M059J (cell line): ENCODE data around the gene ZDHHC8. TPM values are rescaled to one million over a fixed set of nuclear protein-coding genes. Genes with fewer than 3 reads are reported as not detected.

Experiments
- DNase-seq: peaks from one replicate; pipeline ENCODE4 v3.0.0-alpha.2; 2012; ENCODE audit warnings: low read depth
- total RNA-seq: library from RNA; depleted of rRNA; stranded (reverse); fragments of >200 nt; shearing (Covaris generic); gene quantifications from 2 replicates; pipeline ENCODE4 v1.2.3, GENCODE V29; 2014; rRNA removed

ZDHHC8 gene, protein sequence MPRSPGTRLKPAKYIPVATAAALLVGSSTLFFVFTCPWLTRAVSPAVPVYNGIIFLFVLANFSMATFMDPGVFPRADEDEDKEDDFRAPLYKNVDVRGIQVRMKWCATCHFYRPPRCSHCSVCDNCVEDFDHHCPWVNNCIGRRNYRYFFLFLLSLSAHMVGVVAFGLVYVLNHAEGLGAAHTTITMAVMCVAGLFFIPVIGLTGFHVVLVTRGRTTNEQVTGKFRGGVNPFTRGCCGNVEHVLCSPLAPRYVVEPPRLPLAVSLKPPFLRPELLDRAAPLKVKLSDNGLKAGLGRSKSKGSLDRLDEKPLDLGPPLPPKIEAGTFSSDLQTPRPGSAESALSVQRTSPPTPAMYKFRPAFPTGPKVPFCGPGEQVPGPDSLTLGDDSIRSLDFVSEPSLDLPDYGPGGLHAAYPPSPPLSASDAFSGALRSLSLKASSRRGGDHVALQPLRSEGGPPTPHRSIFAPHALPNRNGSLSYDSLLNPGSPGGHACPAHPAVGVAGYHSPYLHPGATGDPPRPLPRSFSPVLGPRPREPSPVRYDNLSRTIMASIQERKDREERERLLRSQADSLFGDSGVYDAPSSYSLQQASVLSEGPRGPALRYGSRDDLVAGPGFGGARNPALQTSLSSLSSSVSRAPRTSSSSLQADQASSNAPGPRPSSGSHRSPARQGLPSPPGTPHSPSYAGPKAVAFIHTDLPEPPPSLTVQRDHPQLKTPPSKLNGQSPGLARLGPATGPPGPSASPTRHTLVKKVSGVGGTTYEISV
- total RNA-seq = 3.0 and 12.1 TPM in 2 replicates

DNA sequence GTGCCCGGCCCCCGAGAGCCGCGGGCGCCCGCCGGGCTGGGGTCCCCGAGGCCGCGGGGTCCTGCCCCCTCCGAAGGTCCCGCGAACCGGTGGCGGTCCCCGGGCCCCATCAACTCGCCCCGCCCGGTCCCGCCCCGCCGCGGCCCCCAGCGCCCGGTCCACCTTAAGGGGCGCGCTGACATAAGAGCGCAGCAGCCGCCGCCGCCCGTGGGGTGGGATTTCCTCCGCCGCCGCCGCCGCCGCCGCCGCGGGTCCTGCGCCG is at the start of gene ZDHHC8:
ZDHHC8 (plus strand) TSS at position 208 of the 262 bp plus-strand sequence. CDS start 144 bp downstream, outside the sequence.
- DNase-seq = no peak

DNA sequence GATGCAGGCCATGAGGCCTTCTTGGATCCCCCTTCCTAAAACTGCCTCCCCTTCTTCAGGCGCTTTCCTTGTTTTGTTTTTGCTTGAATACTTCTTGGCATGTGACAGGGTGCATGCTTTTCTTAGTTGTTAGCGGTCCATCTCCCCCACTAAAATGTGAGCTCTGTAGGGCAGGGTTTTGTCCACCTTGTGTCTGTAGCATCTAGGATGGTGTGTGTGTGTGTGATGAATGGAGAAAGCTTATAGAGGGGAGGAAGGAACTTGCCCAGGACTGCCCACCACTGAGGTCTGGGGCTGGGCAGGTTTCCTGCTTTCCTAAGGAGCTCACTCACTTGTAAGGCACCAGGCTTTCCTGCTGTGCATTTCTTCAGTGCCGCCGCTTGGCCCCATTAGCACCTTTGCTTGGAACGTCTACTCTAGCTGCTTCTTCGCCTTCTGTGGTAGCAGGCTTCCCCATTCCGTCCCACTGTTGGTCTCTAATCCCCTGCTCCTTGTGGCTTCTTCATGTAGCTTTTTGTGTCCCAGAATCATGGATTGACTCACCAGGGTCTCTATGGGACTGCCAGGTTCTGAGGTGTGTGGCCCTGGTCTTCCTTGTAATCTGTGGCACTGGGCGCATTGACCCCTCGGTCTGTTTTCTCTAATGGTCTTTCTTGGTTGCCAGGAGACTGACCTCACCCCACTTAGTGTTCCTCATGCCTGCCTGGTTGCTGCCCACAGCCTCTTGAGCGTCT is 48.3 kb upstream of the ZDHHC8 start:
- no peak for DNase-seq

DNA sequence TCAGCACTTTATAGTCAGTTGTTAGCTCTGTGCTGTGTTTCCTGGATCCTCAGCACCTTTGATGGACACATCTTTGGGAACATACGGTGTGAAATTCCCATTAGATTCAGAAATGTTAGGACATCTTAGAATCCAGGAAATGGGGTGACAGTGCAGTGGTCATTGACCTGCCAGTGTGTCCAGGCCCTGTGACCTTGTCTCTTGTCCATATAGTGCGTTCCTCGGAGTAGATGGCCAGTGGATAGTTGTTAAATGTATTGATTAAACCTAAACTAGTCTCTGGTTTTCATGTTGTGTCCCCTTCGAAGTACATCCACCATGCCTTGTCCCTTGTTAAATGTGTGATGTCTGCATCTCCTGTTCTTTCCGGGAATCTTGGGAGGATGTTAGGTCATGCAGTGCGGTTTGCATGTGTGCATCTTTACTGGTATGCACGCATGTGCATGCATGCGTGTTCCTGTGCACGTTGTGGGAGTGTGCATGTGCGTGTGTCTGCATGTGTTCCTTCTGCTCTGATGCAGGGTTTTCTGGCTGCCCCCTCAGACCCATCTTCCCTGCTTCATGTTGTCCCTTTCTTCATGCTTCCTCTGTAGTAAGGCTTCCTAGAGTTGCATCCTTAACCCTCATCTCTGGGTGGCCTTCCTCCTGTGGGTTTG is 47.6 kb upstream of the ZDHHC8 start:
- DNase-seq = no peak

DNA sequence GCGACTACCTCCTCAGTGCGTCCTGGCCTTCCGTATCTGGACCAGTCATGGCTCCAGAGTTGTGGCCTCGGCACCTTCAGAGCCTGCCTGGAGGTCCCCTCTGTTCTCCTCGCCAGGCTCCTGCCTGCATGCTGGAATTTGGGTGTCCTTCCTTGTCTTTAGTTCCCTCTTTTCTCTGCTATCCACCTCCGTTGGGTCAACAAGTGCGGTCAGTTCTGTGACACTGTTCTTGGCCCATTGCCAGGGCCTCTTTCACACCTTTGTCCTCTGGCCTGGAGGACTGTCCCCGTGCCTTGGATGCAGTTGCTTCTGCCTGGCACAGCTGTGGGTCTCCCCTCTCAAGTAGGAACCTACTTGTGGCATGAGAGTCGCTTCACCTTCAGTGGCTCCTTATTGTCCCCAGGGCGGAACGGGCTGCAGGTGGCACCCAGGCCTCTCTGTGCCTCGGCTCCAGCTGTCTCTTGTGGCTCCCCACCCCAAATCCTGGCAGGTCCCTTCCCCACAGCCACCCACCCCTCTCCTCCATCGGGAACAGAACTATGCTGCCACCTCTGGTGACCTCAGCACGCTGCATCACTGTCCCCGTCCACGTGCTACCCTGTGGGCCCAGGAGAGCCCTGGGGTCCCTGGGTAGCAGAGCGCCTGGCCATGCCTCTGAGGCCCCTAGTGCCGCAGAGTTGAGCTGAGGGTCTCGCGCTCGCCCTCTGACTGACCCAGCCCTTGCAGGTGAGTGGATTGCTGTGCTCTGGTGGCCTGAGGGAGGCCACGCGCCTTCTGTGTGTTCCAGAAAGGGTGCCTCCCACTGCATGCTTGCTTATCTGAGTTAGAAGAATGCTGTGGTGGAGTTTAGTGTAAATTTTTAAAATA is 46.8 kb upstream of the ZDHHC8 start:
- no peak for DNase-seq

DNA sequence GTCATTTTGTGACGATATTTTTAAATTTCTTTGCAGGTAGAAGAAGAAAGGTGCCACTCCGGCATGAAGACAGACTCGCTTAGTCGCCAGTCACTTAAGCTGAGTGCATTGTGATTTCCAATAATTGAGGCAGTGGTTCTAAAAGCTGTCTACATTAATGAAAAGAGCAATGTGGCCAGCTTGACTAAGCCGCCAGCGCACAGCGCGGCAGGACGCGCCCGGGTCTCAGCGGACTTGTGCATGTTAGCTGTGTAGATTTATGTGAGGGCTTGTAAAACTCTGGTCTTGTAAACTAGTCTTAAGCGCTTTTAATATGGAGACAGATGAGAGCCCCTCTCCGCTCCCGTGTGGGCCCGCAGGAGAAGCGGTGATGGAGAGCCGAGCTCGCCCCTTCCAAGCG is 46.0 kb upstream of the ZDHHC8 start:
- DNase-seq = no peak

DNA sequence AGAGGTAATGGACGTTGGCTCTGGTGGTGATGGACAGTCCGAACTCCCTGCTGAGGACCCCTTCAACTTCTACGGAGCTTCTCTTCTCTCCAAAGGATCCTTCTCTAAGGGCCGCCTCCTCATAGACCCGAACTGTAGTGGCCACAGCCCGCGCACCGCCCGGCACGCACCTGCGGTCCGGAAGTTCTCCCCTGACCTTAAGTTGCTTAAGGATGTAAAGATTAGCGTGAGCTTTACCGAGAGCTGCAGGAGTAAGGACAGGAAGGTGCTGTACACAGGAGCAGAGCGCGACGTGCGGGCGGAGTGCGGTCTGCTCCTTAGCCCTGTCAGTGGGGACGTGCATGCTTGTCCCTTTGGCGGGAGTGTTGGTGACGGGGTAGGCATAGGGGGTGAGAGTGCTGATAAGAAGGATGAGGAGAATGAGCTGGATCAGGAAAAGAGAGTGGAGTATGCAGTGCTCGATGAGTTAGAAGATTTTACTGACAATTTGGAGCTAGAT is 45.5 kb upstream of the ZDHHC8 start:
- DNase-seq = no peak

DNA sequence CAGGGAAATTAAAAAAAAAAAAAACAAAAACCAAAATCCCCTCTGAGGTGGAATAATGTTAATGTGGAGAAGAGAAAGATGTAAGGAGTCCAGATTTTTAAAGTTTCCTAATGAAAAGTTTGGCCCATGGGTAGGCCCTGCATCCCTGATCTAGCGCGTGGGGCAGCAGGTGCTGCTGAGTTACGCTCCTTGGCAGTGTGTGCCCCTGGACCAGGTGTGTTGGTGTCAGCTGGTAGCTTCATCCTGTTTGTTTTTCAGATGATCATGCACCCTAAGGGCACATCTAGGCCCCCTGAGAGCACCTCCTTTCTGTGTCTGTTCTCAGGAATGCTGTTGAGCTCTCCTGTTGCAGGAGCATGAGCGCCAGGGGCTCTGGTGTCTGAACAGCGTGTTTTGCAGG is 44.8 kb upstream of the ZDHHC8 start:
- no peak for DNase-seq

DNA sequence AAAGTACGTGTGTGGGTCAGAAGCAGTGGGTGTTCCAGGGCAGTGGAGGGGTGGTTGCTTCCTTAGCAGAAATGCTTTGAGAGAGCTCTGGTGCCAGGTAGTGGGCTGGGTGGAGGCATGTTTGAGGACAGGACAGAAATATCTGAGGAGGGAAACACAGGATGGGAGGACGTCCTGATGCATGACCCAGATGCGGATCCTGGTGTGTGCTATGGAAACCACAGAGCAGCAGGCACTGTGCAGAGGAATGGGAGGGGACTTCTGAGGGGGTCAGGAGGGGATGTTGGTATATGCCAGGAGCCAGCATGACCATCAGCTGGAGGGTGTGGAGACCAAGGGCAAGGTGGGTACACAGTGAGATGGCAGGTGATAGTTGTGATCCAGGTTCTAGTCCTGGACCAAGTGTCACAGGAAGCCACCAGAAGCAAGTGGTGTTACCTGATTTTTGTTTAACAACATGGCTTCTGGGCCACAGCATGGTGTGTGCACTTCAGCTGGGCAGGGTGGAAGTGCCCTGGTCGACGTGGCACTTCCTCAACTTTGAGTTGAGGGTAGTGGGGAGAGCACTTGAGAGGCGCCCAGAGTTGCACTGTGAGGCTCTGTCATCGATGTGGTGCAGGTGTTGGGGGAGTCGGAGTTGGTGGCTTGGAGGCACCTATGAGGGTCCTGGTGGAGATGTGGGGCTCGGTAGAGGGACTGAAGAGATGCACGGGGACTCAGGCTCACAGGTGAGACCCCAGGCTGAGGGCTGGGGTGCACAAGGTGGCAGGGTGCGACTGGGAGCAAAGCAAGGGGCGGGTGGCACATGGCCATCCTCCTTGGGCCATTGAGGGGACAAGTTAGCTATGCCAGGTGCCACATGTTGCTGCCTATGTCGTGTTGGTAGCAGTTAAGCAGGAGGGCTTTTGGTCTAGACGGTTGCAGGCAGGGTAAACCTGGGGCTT is 44.0 kb upstream of the ZDHHC8 start:
- no peak for DNase-seq

DNA sequence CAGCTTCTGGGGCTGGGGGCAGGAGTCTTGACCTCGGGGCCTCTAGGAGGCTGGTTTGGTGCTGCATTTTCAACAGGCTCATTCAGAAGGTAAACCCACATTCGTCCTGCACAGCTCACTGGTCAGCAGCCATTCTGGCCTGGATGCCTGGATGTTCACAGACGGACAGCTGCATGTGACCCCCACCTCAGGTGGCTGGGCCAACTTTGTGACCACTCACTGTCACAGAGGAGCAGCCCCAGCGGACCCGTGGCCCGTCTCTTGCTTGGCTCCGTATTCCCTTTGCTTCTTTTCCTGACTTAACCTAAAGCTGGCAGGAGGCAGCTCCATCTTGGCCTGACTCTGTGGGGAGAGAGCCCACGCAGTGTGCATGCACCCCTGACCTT is 43.3 kb upstream of the ZDHHC8 start:
- no peak for DNase-seq

DNA sequence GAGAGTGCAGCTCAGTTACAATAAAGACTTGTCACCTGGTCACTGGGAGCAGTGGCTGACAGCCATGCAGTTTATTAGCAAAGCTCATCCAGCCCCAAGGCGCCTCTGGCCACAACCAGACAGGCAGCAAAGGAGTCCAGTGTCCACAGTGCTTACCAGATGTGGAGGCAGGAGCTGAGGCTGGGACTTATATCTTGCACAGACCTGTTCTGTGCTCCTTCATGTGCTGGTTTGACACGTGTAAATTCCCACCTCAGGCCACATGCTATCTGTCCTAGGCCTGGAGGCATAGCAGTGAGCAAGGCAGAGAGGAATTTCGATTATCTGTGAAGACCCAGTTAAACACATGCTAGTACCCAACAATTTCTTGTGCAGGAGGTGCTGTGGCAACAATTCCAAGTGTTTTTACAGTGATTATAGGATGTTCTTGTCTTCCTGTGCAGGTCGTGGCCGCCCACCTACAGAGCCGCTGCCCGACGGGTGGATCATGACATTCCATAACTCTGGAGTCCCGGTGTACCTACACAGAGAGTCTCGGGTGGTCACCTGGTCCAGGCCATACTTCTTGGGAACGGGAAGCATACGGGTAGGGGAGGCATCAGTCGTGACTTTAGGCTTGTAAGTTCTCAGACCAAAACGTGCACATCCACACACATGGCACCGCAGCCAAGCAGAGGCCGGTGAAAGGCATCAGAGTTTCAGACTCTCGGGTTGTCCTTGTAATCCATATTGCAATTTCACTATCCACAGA is 42.2 kb upstream of the ZDHHC8 start:
- DNase-seq = no peak

DNA sequence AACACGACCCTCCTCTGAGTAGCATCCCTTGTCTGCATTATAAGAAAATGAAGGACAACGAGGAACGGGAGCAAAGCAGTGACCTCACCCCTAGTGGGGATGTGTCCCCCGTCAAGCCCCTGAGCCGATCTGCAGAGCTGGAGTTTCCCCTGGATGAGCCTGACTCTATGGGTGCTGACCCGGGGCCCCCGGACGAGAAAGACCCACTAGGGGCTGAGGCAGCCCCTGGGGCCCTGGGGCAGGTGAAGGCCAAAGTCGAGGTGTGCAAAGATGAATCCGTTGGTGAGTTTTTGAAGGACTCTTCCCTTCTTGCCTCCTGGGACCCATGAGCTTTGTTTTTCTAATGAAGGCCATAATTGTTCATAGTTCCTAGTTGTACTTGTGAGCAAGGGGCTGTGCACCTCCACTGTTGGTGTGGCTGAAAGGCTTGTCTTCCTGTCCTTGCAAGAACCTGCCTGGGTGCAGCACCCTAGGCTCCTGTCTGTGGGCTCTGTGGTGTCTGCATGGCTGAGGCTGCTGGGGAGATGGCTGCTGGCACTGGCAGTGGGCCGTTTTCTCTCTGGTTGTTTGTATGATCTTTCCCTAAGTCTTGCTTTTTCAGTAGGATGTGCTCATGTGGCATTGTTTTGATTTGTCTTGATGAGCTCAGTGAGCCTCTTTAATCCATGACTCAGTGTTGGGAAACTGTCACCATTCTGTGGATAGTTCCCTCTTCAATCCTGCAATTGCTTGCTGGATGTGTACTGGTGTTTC is 41.5 kb upstream of the ZDHHC8 start:
- DNase-seq = no peak

DNA sequence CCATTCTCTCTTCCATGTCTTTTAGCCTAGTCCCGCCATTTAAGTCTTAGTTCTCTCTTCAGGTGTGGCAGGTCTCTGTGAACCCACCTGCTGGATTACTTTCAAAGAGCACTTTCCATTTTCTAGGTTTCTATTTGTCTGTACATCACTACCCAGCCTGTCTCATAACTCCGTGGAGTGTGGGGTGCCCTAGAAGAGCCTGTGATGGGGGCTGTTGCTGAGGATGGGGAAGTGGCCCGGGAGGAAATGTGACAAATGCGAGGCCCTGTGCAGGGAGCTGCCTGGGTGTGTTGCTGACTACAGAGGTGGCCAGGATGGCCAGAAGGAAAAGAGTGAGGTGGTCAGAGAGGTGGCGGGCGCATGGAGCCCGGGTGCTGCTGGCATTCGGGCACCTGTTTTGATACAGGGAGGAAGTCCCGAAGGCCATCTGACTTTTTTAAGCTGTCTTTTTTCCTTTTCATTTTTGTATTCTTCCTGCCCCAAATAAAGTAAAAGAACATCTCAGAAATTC is 40.8 kb upstream of the ZDHHC8 start:
- DNase-seq = no peak

DNA sequence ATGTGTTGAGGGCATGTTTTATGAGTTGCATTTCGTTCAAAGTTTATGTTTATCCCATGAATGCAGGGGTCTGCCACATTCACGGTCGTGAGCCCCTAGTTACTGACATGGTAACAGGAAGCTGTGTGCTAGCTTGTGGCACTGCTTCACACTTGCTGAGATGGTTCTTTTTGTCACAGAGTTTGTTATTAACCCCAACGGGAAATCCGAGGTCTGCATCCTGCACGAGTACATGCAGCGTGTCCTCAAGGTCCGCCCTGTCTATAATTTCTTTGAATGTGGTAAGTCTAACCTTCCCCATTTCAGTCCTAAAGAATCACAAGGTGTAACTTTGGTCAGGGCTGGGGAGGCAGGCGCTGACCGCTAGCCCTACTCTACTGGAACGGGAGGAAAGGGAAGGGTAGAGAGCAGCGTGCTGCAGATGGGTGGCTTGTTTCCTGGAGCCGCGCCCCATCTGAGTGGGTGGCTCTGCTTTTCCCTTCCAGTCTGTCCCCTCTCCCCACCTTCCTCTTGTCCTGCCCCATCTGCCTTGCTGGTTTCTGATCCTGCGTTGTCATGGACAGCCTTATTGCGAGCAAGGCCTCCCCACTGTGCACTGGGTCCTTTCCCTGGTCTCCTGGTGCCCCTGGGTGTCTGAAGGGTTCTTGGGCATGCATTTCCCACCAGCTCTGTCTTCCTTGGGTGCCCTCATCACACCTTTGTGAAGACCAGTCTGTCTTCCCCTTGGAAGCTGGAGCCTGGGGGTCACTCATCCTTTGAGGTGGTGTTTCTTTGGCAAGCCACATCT is 39.7 kb upstream of the ZDHHC8 start:
- DNase-seq = no peak

DNA sequence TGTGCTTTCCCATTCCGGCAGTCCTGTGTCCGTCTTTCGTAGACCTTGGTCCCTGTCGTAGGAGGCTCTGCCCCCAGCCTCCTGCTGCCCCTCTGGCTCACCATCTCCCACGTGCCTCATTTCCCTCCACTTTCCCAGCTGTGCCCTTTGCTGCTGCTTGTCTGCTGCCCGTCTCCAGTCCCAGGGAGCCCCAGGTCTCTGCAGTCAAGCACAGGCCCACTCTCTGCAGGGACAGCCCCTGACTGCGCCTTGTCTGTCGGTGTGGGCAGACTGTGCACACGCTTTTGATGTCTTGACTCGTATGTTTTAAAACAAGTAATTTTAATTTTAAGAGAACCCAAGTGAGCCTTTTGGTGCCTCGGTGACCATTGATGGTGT is 39.1 kb upstream of the ZDHHC8 start:
- DNase-seq = no peak

DNA sequence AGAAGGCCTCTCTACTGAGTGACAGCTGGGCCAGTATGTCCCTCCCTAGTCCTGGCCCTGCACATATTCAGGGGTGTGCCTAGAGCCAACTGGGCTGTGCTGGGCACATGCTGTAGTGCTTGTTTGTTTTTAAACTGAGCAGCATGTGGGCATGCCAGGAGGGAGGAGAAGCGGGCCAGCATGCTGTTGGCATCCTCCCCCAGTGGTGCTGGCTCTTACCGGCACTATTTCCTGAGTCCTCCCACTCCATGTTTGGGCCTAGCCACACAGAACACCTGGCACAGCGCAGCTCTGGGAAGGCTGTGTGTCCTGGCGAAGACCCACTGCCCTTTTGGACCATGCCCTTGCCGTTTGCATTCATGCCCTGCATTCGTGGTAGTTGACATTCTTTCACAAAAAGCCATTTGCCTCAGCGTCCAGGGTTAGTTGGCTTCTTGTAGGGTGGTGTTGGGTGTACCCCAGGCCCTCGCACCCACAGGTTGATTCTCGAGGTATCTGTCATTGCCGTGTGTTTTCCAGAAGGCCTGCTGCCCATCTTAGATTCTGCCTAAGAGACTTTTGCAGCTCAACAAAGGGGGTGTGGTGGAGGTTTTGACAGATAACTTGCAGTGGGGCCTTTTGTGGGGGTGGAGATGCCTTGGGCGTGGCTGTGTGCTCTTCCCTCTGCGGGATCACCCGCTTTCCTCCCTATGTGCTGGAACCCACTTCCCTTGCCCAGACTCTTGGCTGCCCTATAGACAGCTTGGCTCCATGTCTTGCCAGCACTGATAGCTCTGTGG is 38.0 kb upstream of the ZDHHC8 start:
- DNase-seq = no peak

DNA sequence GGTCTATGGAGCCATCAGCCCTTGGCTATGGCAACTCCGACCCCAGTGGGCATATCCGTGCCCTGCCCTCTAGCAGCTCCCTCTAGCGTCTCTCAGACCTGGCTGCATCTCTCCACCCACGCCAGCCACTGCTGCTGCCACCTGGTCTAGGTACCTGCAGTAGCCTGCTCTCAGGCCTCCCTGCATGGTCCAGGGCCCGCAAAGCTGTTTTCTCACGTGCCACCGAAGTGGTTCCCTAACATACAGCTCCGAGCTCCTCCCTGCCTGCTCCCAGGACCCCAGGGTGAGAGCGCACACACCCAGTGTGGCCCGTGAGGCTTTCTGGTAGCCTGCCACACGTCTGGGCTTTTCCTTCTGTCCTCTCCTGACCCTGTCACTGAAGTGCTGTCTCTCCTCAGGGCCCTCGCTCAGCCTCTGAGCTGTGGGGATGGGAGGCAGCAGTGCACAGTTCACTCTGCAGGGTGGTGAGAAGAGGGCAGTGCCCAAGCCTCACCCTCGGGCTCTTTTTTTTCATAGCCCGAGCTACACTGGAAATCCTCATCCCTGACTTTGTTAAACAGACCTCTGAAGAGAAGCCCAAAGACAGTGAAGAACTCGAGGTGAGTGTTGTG is 37.3 kb upstream of the ZDHHC8 start:
- no peak for DNase-seq
